Vagina (tissue), 2 donors: ENCODE data around the gene SLC12A3.

Experiments
- POLR2A ChIP-seq, 2 donors: fragments of 450-650 bp; IDR thresholded peaks; one replicate each; pipeline ENCODE4 v1.6.1; 2017; ENCODE audit warnings: antibody characterized with exemption in 2 of 2, mild to moderate bottlenecking in 2 of 2, moderate library complexity in 2 of 2
- POLR2AphosphoS5 ChIP-seq, 2 donors: sonication (generic); formaldehyde crosslinking; IDR thresholded peaks; one replicate each; pipeline ENCODE4 v1.9.0; 2017; ENCODE audit warnings: antibody characterized with exemption in 2 of 2, mild to moderate bottlenecking in 2 of 2, low read depth in 1 of 2; ENCODE audit not compliant: insufficient read depth in 1 of 2
- TF ChIP-seq, protein P1 (sequence below), 3 experiments: fragments of 450-650 bp in 2 of 3; fragments of 200-600 bp in 1 of 3; sonication (generic) in 1 of 3; IDR thresholded peaks; one replicate each; pipeline ENCODE4 v1.5.1; 2017 to 2019; ENCODE audit warnings: antibody characterized with exemption in 3 of 3, mild to moderate bottlenecking in 2 of 3, moderate library complexity in 2 of 3

- TF ChIP-seq POLR2A (IDR thresholded peaks at IDR 0.05) (no peak), POLR2AphosphoS5 (IDR thresholded peaks at IDR 0.05; ENCODE audit: insufficient read depth in 1 of 2, low read depth in 1 of 2) (no peak)
- TF ChIP-seq, protein P1, sequence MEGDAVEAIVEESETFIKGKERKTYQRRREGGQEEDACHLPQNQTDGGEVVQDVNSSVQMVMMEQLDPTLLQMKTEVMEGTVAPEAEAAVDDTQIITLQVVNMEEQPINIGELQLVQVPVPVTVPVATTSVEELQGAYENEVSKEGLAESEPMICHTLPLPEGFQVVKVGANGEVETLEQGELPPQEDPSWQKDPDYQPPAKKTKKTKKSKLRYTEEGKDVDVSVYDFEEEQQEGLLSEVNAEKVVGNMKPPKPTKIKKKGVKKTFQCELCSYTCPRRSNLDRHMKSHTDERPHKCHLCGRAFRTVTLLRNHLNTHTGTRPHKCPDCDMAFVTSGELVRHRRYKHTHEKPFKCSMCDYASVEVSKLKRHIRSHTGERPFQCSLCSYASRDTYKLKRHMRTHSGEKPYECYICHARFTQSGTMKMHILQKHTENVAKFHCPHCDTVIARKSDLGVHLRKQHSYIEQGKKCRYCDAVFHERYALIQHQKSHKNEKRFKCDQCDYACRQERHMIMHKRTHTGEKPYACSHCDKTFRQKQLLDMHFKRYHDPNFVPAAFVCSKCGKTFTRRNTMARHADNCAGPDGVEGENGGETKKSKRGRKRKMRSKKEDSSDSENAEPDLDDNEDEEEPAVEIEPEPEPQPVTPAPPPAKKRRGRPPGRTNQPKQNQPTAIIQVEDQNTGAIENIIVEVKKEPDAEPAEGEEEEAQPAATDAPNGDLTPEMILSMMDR (IDR thresholded peaks at IDR 0.05) = no peak
Measured at GRCh38 chr16:56961386-56961785, 96.4 kb downstream of the SLC12A3 start.
